ENCODE data around the gene PRKRA.

PRKRA gene

DNA sequence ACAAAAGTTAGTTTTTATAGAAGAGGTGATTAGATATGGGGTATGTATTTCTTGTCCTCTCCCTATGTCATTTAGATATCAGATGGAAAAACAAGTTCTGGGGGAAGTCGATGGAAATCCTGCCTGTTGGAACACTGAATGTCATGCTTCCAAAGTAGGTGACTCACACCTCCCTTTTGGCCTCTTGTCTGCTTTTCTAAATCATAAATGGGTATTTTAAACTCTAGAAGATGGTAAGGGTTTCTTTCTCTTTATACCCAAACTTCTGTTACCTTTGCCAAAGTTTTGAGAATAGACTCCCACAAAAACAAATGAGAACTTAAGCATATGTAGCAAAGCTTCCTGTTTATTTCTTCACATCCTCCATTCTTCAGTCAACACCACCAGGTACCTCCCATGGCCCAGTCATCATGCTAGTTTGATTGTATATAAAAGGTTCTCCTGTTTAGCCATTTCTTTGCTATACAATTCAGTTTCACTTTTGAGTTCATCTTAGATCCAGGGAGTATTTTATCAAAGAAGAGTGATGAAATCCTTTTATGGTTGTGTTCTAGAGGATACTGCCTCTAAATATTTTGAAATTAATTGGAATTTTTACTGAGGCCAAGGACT lies 63.9 kb downstream of the PRKRA start:
- no peak for TF ChIP-seq CTCF (conservative IDR thresholded peaks at IDR 0.05)
- TF ChIP-seq ZFX (IDR thresholded peaks at IDR 0.05): no peak
- H3K27ac ChIP-seq: no peak overlapping the region

- TF ChIP-seq ZFX (IDR thresholded peaks at IDR 0.05) (no peak), CTCF (conservative IDR thresholded peaks at IDR 0.05) (no peak)
- H3K27ac ChIP-seq: no peak overlapping the region
Observed at GRCh38 chr2:178385595-178386148, 65.3 kb downstream of the PRKRA start.

DNA sequence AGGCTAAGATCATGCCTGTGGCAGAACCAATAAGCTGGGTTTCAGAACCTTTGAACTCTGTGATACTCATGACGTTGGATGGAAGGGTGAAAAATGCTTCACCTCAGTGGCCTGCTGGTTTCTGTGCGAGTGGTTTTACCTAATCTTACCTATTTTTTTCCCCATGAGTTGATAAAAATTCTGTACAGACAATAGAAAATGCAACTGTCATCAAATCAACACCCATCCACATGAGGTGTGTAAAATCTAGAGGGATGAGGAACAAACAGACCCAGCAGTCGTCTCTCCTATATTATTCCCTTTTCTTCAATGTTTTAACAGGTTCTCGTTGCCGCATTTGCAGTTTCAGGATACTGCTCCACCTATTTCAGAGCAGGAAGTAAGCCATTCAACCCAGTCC lies 67.3 kb downstream of the PRKRA start:
- no peak overlapping the region for H3K27ac ChIP-seq
- TF ChIP-seq ZFX (IDR thresholded peaks at IDR 0.05) (no peak), CTCF (conservative IDR thresholded peaks at IDR 0.05) (no peak)
